Measurements from ENCODE around the gene SRPK2.
"Not testable (repeated sequence)": the region's sequence is repeated elsewhere in the genome, so short reads cannot be mapped to it uniquely, and the experiment has no call there.

Gene SRPK2

DNA sequence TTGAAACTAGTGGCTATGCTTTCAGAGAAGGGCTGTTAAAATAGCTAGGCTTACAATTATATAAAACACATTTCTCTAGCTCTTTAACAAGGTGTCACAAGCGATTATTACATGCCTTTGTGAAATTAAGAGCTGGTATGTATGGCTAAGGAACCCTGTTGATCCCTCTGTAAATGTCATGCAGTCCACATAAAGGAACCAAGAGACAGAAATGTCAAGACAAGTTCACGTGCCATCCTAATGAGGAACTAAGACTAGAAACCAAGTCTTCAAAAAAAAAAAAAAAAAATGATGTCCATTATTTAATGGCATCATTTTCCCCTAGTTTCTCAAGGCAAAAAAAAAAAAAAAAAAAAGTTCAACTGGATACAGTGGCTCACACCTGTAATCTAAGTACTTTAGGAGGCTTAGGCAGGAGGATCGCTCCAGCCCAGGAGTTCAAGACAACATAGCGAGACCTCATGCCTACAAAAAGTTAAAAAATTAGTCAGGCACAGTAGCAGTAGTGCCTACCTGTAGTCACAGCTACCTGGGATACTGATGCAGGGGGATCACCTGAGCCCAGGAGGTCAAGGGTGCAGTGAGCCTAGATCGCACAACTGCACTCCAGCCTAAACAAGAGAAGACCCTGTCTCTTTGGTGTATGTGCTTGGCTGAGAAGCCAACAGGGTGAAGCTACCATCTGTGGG is 63.4 kb downstream of the SRPK2 start:
- H3K27me3 ChIP-seq (ENCODE audit: insufficient read depth, low read depth): no peaks in the 10 kb centered on the region
- H3K79me2 ChIP-seq (ENCODE audit: insufficient read depth, low read depth): peaks cover 82% of the 10 kb centered on the region
- no peaks in the 10 kb centered on the region; the same call in 1 of the 2 replicates for H4K20me1 ChIP-seq (ENCODE audit: insufficient read depth)
- H3K36me3 ChIP-seq (ENCODE audit: insufficient read depth): peaks cover 5% of the 10 kb centered on the region; the same call in 1 of the 2 replicates
- no peak for TF ChIP-seq CTCF (conservative IDR thresholded peaks at IDR 0.05; ENCODE audit: low read depth, low read length)
- H3K4me3 ChIP-seq (IDR thresholded peaks at IDR 0.05; ENCODE audit: insufficient read depth, low read depth, low read length): no peak overlapping the region
- H2AFZ ChIP-seq (ENCODE audit: low read depth): no peak overlapping the region
- H3K4me1 ChIP-seq (ENCODE audit: low read depth, poor library complexity, severe bottlenecking): peaks cover 72% of the 10 kb centered on the region
- H3K9ac ChIP-seq: no peak overlapping the region
- H3K27ac ChIP-seq: no peak overlapping the region
- H3K4me2 ChIP-seq: no peak overlapping the region

- not testable (repeated sequence) for H3K27ac ChIP-seq; H4K20me1 ChIP-seq (ENCODE audit: insufficient read depth); H3K27me3 ChIP-seq (ENCODE audit: insufficient read depth, low read depth); H2AFZ ChIP-seq (ENCODE audit: low read depth); H3K4me3 ChIP-seq (IDR thresholded peaks at IDR 0.05; ENCODE audit: insufficient read depth, low read depth, low read length); H3K9ac ChIP-seq; H3K36me3 ChIP-seq (ENCODE audit: insufficient read depth); H3K4me2 ChIP-seq
- peaks cover 69% of the 10 kb centered on the region for H3K4me1 ChIP-seq (ENCODE audit: low read depth, poor library complexity, severe bottlenecking)
- peaks cover 84% of the 10 kb centered on the region for H3K79me2 ChIP-seq (ENCODE audit: insufficient read depth, low read depth)
Observed at GRCh38 chr7:105324606-105325005, 64.1 kb downstream of the SRPK2 start.

DNA sequence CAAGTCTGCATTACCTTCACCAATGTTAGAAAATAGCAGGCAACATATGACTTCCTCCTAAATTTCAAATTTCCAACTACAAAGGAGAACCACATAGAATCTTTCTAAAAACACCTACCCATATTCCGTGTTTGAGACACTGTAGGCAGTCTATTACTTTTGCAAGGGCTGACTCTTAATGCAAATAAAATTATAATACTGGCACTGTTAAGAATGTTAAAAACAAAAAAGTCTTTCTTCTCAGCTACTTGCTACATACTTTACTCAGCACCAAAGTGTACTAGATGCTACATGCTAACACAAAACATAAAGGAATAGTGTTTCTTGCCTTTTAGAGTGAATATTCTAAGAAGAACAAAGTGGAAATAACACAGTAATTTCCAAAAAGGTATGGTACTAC is 65.4 kb downstream of the SRPK2 start:
- Histone ChIP-seq H3K4me1 (ENCODE audit: low read depth, poor library complexity, severe bottlenecking) (peaks cover 60% of the 10 kb centered on the region), H2AFZ (ENCODE audit: low read depth) (no peak overlapping the region), H3K4me3 (IDR thresholded peaks at IDR 0.05; ENCODE audit: insufficient read depth, low read depth, low read length) (no peak overlapping the region), H3K79me2 (ENCODE audit: insufficient read depth, low read depth) (peaks cover 83% of the 10 kb centered on the region), H3K9ac (no peak overlapping the region), H3K36me3 (ENCODE audit: insufficient read depth) (peaks cover 5% of the 10 kb centered on the region; the same call in 1 of the 2 replicates), H3K27me3 (ENCODE audit: insufficient read depth, low read depth) (no peaks in the 10 kb centered on the region), H4K20me1 (ENCODE audit: insufficient read depth) (no peaks in the 10 kb centered on the region; the same call in 1 of the 2 replicates), H3K4me2 (no peak overlapping the region), H3K27ac (no peak overlapping the region)
- TF ChIP-seq CTCF (conservative IDR thresholded peaks at IDR 0.05; ENCODE audit: low read depth, low read length): no peak

- Histone ChIP-seq H3K79me2 (ENCODE audit: insufficient read depth, low read depth) (peaks cover 84% of the 10 kb centered on the region), H3K4me3 (IDR thresholded peaks at IDR 0.05; ENCODE audit: insufficient read depth, low read depth, low read length) (no peak overlapping the region), H4K20me1 (ENCODE audit: insufficient read depth) (no peaks in the 10 kb centered on the region; the same call in 1 of the 2 replicates), H3K36me3 (ENCODE audit: insufficient read depth) (peaks cover 5% of the 10 kb centered on the region; the same call in 1 of the 2 replicates), H3K27me3 (ENCODE audit: insufficient read depth, low read depth) (no peaks in the 10 kb centered on the region), H2AFZ (ENCODE audit: low read depth) (no peak overlapping the region), H3K4me1 (ENCODE audit: low read depth, poor library complexity, severe bottlenecking) (peaks cover 54% of the 10 kb centered on the region), H3K4me2 (no peak overlapping the region), H3K27ac (no peak overlapping the region), H3K9ac (no peak overlapping the region)
- no peak for TF ChIP-seq CTCF (conservative IDR thresholded peaks at IDR 0.05; ENCODE audit: low read depth, low read length)
Observed at GRCh38 chr7:105322655-105323277, 66.0 kb downstream of the SRPK2 start.
